Gastrocnemius medialis (tissue), 4 donors: Measurements from ENCODE around the gene VAC14.

Source experiments
- POLR2A ChIP-seq, 2 donors: fragments of 450-650 bp; IDR thresholded peaks; one replicate each; pipeline ENCODE4 v1.6.1; 2017; ENCODE audit warnings: antibody characterized with exemption in 2 of 2, mild to moderate bottlenecking in 2 of 2, moderate library complexity in 2 of 2
- TF ChIP-seq, protein P1 (sequence below), 5 experiments: fragments of 450-650 bp in 3 of 5; fragments of 200-600 bp in 2 of 5; sonication (generic) in 2 of 5; IDR thresholded peaks in 4 of 5; conservative IDR thresholded peaks in 1 of 5; 1 replicate in 4 of 5; 2 replicates in 1 of 5; pipeline ENCODE4 v1.5.1; 2016 to 2019; ENCODE audit warnings: antibody characterized with exemption in 5 of 5, mild to moderate bottlenecking in 3 of 5, moderate library complexity in 3 of 5

GRCh38 chr16:70685938-70686375, 115.0 kb downstream of the VAC14 start, which contains the start of gene MTSS2:
- peak; percentile 83 to 89 for TF ChIP-seq POLR2A (IDR thresholded peaks at IDR 0.05)
- TF ChIP-seq, protein P1, sequence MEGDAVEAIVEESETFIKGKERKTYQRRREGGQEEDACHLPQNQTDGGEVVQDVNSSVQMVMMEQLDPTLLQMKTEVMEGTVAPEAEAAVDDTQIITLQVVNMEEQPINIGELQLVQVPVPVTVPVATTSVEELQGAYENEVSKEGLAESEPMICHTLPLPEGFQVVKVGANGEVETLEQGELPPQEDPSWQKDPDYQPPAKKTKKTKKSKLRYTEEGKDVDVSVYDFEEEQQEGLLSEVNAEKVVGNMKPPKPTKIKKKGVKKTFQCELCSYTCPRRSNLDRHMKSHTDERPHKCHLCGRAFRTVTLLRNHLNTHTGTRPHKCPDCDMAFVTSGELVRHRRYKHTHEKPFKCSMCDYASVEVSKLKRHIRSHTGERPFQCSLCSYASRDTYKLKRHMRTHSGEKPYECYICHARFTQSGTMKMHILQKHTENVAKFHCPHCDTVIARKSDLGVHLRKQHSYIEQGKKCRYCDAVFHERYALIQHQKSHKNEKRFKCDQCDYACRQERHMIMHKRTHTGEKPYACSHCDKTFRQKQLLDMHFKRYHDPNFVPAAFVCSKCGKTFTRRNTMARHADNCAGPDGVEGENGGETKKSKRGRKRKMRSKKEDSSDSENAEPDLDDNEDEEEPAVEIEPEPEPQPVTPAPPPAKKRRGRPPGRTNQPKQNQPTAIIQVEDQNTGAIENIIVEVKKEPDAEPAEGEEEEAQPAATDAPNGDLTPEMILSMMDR (IDR thresholded peaks at IDR 0.05 in 4 of 5, conservative IDR thresholded peaks at IDR 0.05 in 1 of 5): peak in 3 of 5 experiments; percentile 3 to 38 (median 29)
